AG10803 (cell line): ENCODE results near the gene ABCB4.

ENCODE experiments used
- DNase-seq: peaks from one replicate; pipeline ENCODE4 v3.0.0; 2010; ENCODE audit warnings: low read depth
- H3K4me3 ChIP-seq: 2 replicates; pipeline ENCODE4 v1.5.1; 2011; ENCODE audit warnings: mild to moderate bottlenecking, low read length, control low read depth
- TF ChIP-seq, protein P1 (sequence below): conservative IDR thresholded peaks from 2 replicates; pipeline ENCODE4 v1.5.1; 2011; ENCODE audit warnings: mild to moderate bottlenecking, low read length, control low read depth, inconsistent platforms

The ABCB4 gene

DNA sequence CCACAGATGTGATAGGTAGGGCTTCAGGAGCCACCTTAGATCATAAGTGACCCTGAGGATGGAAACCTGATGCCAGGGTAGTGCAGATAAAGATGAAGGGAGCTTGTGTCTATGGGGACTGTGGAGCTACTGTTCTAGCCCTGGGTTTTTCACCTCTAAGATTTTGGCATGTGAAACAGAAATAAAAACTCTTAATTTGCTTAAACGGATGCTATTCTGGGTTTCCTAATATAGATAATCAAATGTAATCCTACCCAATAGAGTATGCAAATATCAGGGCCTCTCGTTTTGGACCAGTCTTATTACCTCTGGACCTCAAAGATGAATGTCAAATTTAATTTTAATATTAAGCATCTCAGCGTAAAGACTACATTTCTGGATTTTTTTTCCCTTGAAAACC lies 49.3 kb downstream of the ABCB4 start:
- no peak overlapping the region for H3K4me3 ChIP-seq
- TF ChIP-seq, protein P1, sequence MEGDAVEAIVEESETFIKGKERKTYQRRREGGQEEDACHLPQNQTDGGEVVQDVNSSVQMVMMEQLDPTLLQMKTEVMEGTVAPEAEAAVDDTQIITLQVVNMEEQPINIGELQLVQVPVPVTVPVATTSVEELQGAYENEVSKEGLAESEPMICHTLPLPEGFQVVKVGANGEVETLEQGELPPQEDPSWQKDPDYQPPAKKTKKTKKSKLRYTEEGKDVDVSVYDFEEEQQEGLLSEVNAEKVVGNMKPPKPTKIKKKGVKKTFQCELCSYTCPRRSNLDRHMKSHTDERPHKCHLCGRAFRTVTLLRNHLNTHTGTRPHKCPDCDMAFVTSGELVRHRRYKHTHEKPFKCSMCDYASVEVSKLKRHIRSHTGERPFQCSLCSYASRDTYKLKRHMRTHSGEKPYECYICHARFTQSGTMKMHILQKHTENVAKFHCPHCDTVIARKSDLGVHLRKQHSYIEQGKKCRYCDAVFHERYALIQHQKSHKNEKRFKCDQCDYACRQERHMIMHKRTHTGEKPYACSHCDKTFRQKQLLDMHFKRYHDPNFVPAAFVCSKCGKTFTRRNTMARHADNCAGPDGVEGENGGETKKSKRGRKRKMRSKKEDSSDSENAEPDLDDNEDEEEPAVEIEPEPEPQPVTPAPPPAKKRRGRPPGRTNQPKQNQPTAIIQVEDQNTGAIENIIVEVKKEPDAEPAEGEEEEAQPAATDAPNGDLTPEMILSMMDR, result no peak
- DNase-seq, result no peak

DNA sequence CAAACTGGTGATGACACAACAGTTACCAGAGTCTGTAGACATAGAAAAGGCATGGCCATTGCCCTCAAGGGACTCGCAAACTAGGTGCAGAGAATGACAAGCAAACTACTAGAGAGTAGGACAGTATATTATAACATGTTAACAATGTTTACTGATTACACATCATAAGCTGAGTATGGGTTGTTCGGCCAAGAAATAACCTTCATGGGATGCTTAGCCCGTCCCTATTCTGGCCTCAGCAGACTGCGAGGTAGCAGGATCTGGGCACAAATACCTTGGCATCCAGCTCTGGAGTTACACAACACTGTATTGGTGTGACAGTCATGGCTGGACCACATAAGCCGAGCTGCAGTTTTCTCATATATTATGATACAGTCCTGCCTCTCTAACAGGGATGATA lies 51.4 kb downstream of the ABCB4 start:
- TF ChIP-seq, protein P1, result no peak
- H3K4me3 ChIP-seq, result no peak overlapping the region
- DNase-seq, result no peak

DNA sequence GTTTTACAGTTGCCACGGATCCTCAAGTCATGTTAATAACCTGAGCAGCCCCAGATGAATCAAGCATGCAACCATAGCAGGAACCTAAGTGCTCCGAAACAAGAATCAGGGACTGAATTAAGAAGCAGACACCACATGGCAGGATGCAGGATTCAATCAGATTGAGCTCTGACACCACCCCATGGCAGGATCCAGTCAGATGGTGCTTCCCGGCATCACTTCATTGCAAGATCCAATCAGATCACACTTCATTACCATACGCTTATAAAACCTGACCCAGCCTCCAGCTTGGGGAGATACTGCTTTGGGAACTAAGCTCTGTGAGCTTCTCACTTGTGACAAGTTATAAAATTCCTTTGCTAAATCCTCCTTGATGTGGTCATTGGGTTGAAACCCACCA lies 55.3 kb downstream of the ABCB4 start:
- no peak overlapping the region for H3K4me3 ChIP-seq
- TF ChIP-seq, protein P1, result no peak
- DNase-seq, result no peak

DNA sequence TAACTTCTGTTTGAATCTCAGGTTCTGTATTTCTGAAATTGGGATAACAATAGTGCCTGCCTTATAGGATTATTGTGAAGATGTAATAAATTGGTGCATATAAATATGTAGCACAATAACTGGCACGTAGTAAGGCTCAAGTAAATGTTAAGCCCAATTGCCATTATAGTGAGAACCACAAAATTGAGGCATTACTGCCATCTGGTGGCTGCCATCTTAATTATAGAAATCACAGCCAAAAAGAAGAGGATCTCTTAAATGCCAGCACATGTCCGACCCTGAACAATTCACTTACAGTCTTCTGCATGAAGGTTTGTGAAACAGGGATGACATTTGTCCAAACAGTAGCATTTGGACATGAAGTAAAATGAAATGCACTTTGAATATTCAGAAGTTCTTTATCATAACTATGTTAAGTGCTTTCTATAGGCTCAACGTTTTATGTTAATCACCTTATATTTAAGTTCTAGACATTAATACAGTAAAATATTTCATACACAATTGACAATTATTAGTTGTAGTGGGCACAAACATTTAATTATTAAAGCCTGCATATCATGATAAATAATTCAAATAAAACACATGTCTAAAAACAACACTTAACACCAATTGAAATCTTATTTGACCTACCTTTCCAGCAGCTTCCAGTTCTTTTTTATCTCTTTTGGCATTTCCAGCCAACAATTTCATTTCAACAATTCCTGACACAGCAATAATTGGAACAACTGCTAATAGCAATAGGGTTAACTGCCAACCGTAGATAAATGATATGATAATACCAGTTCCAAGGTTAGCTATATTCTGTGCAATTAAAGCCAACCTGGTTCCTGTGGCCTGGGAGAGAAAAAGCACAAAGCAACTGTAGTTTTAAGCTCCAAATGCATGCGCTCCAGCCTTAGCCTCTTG lies 58.5 kb downstream of the ABCB4 start:
- TF ChIP-seq, protein P1, result peak; percentile 75
- peak; percentile 68 for DNase-seq
- H3K4me3 ChIP-seq, result no peak overlapping the region

DNA sequence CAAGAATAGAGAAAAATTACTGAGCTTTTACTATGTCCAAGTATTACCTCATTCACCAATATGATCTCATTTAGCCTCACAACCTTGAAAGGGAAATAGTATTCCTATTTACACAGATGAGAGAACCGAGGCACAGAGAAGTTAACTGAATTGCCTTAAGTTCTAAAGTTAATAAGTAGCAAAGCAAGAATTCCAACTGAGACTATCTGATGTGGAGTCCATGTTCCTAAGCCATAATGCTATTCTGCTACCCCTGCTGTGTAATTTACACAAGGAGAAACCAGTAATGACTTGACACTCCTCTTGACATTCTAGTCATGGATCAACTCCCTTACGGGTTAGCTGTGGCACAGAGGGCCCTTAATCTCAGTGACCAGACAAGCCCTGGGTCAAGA lies 60.7 kb downstream of the ABCB4 start:
- H3K4me3 ChIP-seq, result no peak overlapping the region
- no peak for DNase-seq
- TF ChIP-seq, protein P1, result no peak

DNA sequence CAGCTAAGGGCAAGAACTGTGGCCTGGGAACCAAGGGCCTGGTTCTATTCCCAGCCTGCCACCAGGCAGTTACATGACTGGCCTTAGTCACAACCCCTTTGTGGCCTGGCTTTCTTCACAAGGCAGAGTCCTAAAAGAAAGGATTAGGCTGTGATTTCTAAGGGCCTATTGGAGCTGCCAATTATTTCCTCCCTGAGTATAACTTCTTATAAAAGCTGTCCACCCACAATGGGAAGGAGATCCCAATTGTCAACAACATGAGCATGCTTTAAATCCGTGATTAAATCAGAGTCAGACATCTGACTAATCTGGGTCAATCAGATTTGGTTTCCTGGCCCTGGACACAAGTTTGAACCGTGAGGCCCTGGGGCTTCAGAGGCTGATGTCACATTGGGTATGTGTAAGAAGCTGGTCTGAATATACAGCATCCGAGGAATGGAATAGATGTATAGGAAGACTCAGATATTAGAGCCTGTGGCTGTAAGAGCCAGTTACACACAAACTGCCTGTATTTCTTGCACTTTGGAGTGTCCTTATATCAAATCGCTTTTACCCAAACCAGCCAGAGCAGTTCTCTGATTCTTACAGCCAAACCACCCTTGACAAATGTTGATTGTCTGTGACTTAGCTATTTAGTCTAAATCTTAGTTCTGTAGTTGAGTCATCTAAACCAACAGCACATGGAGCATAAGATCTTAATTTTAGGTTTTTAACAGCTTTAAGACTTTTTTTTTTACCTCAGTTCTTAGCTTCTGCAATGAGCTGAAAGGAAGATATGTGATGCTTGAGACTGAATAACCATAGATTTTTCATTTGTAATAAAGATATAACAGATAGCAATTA lies 61.3 kb downstream of the ABCB4 start:
- TF ChIP-seq, protein P1, result no peak
- H3K4me3 ChIP-seq, result no peak overlapping the region
- DNase-seq, result peak; percentile 73
